NCI-H1417 treated with DMSO at 0.1 percent for 48 hours (cell line): ENCODE data around the gene FGF11.

Experiments
- DNase-seq: peaks from one replicate; lab custom pipeline; 2025; lab: John Stamatoyannopoulos, UW

Gene FGF11

GRCh38 chr17:7439462-7440112, at the start of gene FGF11:
TSS of gene FGF11 (plus strand) at chr17:7439512. CDS start at chr17:7439621, 109 bp downstream.
- DNase-seq = no peak

DNA sequence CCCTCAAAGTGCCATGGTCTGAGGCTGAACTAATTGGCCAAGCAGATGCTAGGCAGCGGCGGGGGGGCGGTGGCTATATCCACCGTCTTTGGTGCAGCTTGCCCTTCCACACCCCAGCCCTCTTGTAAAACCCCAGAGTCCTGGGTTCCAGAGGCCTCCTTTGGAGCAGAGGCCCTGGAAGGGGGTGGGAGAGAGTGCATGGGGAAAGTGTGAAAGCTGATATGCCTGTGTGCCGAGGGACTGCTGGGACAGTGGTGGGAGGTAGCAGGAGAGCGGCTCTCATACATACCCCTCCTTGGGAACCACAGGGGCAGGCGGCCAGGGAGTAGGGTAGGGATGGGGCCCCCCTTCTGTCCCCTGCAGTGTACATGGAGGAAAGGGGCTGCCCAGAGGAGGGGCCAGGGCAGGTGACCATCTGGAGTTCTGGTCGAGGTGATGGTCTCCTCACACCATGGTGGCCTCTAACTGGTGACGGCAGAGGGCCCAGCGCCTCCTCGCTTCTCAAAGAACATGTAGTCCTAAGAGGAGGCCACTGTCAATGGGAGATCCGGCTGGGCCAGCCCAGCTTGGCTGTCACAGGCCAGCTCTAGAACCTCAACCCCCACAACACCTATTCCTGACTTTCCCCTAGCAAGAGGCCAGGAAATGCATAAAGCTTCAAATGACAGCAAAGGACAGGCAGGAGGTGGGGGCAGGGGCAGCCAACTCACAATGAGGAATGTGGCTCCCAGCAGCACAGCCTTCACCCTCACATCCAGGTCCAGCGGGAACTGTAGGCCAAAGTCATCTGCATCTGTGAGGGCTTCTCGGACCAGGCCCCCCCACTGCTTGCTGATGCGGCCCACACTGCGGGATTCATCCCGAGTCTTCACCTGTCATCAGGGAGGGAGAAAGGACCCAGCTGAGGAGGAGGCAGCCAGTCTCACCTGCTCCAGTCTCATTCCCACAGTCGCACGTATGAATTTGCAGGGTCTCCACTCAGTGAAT, 49.1 kb upstream of the FGF11 start:
- no peak for DNase-seq

GRCh38 chr17:7391307-7391706, 48.0 kb upstream of the FGF11 start:
- DNase-seq = no peak

GRCh38 chr17:7392696-7393612, 46.4 kb upstream of the FGF11 start:
- no peak for DNase-seq

- DNase-seq = no peak
These were observed 45.5 kb upstream of the FGF11 start for GRCh38 chr17:7393613-7394451.

DNA sequence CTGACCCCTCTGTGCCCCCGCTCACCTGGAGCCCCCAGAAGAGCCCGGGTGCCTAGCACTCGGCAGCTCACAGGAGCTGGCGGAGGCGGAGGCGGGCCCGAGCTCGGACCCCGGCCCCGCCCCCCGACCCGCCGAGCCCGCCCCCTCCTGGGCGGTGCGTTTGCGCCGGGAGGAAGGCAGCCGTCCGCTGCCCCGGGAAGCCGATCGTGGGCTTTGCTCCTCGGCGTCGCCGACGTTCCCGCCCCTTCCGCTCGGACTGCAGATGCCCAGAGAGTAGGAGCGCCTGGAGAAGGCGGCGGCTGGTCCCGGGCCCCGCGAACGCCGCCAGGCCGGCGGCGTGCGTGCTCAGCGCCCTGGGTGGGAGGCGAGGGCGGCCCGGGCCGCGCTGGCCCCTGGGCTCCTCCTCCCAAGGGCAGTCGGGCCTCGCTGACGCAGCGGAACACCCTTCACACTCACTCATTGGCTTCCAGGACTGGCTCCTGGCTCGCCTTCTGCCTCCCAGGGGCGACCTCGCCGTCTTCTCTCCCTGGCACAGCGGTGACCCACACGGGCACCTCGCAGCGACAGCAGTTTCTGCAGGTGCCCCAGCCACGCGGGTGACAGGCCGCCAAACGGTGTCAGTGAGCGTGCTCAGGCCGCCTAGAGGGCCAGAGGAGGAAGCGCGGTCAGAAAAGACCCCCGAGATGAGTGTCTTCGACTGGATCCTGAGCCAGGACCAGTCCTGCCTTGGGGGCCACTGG, 44.7 kb upstream of the FGF11 start, which contains the start of gene PLSCR3:
TSS of gene PLSCR3 (minus strand) at position 74 of the 740 bp plus-strand sequence. CDS start 415 bp downstream, outside the sequence.
- DNase-seq = no peak

GRCh38 chr17:7396147-7396546, 43.2 kb upstream of the FGF11 start:
- DNase-seq = no peak

- DNase-seq = no peak
These were observed 40.7 kb upstream of the FGF11 start for GRCh38 chr17:7398612-7399011.

- DNase-seq = no peak
These were observed 36.1 kb upstream of the FGF11 start for GRCh38 chr17:7403043-7403726.

DNA sequence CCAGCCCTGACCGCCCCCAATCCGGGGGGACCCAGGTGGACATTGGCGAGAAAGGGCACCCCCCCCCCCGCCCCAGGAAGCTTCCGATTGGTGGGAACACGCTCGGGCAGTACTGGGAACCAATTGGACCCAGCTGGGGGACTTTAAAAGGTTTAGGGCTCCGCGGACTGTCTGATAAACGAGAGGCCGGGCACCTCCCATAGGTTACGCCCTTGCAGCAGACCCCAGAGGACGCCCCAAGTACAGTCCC, 35.7 kb upstream of the FGF11 start:
- no peak for DNase-seq

DNA sequence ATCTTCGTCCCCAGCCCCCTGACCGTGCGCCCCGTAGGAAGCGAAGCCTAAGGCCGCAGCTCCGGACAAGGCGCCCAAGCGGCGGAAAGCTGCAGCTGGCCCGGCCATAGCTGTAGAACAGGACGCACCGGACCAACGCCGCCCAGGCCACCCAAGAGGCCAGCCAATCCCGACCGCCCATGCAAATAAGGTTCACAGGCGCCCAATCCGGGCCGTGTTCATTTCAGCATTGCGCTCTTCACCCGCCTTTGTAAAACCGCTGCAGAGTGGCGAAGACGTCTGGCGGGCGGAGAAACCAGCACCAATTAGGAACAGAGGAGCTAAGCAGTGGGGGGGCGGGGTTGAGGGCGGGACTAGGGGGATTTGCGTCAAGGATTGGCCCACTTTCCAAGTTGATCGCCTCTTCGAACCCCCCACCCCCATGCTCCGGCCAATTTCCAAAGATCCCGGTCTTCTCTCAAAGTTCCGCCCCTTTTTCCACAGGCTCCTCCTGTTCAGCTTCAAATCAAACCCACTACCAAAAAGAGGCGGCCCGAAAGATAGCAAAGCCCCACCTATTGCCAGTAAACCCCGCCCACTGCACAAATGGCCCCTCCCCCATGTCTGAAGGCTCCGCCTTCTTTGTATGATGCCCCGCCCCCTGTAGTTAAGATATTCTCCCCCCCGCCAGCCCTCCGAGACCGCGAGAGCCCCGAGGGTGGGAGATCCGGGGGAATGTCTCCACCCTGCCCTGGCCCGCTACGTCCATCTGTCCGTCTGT, 35.2 kb upstream of the FGF11 start, which contains the start of gene TMEM256:
TSS of gene TMEM256 (minus strand) at position 121 of the 760 bp plus-strand sequence. CDS start at position 108, 13 bp downstream.
- peak; percentile 83 for DNase-seq

GRCh38 chr17:7404737-7405349, 34.5 kb upstream of the FGF11 start:
- DNase-seq = no peak

DNA sequence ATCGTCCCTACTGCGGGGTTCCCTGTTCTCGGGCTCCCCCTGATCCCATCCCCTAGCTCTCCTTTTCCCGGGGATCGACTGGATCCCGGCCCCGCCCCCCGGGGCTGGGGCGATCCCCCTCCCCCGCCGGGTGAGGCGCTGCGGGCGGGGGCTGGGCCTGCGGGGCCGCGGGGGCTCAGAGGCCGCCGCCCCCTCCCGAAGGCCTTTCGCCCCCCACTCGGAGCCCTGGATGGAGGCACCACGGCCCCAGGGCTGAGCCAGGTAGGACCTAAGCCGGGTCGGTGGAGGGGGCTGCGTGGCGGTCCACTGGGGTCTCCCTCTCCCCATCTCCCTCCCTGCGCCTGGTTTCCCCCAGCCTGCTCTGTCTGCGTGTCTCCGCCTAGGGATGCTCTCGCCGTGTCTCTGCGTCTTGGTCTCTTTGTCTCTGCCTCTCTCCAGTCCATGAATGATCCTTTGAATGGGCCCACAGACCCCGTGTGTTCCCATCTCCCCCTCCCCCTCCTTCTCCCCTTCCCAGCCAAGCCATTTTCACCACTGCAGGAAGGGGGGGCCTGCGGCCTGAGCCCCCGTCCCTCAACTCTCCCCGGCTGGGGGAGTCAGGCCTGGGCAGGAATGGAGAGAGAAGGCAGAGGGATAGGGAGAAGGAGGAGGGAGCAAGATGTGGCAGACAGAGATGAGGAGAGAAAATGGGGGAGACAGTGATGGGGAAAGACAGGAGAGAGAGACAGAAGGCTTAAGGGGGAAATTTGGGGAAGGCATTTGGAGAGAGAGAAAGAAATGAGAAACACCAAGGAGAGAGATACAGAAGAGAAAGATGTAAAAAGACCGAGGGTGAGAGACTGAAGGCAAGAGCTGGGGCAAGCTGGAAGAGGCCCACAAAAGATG, 33.7 kb upstream of the FGF11 start:
- DNase-seq = no peak

- no peak for DNase-seq
These were observed 33.0 kb upstream of the FGF11 start for GRCh38 chr17:7406235-7406825.

- DNase-seq = no peak
These were observed 32.2 kb upstream of the FGF11 start for GRCh38 chr17:7407082-7407481.

DNA sequence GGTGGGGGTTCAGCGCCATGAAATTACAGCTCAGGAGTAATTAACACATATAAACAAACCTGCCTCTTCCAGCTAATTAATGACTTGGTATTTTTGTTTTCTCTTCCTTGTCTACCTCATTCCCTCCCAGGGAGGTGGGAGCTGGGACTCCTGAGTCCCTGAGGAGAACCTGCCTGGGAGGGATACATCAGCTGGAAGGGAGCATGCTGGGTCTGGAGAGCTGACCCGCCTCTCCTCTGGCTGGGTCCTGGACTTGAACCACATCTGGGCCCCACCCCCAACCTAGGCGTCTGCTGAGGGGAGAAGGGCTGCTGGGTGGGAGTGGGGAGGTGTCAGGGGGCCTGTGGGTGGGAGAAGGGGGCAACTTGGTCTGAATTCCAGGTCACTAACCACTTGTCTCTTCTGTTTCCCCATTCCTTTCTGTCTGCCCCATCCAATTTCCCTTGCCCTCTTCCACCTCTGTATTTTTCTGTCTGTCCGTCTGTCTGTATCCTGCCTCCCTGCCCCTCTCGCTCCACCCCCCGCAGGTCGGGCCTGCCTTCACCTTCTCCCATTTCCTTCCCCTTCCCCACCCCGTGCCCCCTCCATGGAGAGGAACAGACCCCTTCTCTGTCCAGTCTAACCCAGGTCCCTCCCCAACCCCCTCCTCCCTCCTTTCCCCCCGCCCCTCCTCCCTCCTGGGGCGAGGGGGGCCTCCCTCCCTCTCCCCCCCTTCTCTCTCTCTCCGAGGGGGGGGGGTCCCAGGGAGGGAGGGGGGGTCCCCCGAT, 31.6 kb upstream of the FGF11 start, which contains the start of gene NLGN2:
TSS of gene NLGN2 (plus strand) at position 361 of the 767 bp plus-strand sequence. CDS start 411 bp downstream, outside the sequence.
- no peak for DNase-seq
